H9 (cell line): Measurements from ENCODE around the gene KDF1. TPM values are rescaled to one million over a fixed set of nuclear protein-coding genes. Genes with fewer than 3 reads are reported as not detected.
A peak's percentile ranks its signal among the peaks of the same experiment; 100 is the strongest.

Experiments
- DNase-seq: peaks from one replicate; pipeline ENCODE4 v3.0.0-alpha.2; 2017
- H2AFZ ChIP-seq: one replicate; pipeline ENCODE4 v1.6.1; 2013; ENCODE audit warnings: mild to moderate bottlenecking, low read length, control low read depth, moderate library complexity
- H2AK5ac ChIP-seq: 2 replicates; pipeline ENCODE4 v1.6.1; 2013; ENCODE audit warnings: low read length, control low read depth, mixed read lengths; ENCODE audit not compliant: insufficient read length
- H2BK120ac ChIP-seq: one replicate; pipeline ENCODE4 v1.6.1; 2013; ENCODE audit warnings: low read depth, mild to moderate bottlenecking, low read length, control low read depth, inconsistent platforms; ENCODE audit not compliant: poor library complexity, severe bottlenecking
- H2BK12ac ChIP-seq: 2 replicates; pipeline ENCODE4 v1.6.1; 2013; ENCODE audit warnings: low read length, control low read depth, mixed read lengths, low read depth; ENCODE audit not compliant: insufficient read length
- H2BK15ac ChIP-seq: 2 replicates; pipeline ENCODE4 v1.6.1; 2013; ENCODE audit warnings: low read depth, low read length, control low read depth
- H2BK20ac ChIP-seq: one replicate; pipeline ENCODE4 v1.6.1; 2013; ENCODE audit warnings: low read depth, mild to moderate bottlenecking, low read length, control low read depth, inconsistent platforms; ENCODE audit not compliant: poor library complexity, severe bottlenecking
- H2BK5ac ChIP-seq: 2 replicates; pipeline ENCODE4 v1.6.1; 2013; ENCODE audit warnings: low read length, control low read depth, mixed read lengths; ENCODE audit not compliant: insufficient read length
- H3K14ac ChIP-seq: 2 replicates; pipeline ENCODE4 v1.6.1; 2013; ENCODE audit warnings: low read length, control low read depth; ENCODE audit not compliant: insufficient read depth
- H3K18ac ChIP-seq: 2 replicates; pipeline ENCODE4 v1.6.1; 2013; ENCODE audit warnings: low read depth, mild to moderate bottlenecking, mixed read lengths, low read length, control low read depth; ENCODE audit not compliant: insufficient read length
- H3K23ac ChIP-seq: 2 replicates; pipeline ENCODE4 v1.6.1; 2013; ENCODE audit warnings: low read length, control low read depth, mixed read lengths, low read depth; ENCODE audit not compliant: insufficient read length
- H3K23me2 ChIP-seq: 2 replicates; pipeline ENCODE4 v1.6.1; 2013; ENCODE audit warnings: low read depth, mild to moderate bottlenecking, mixed read lengths, low read length, control low read depth; ENCODE audit not compliant: insufficient read length, poor library complexity, severe bottlenecking
- H3K27ac ChIP-seq: 2 replicates; pipeline ENCODE4 v1.5.1; 2013; ENCODE audit warnings: low read length, control low read depth, mixed read lengths, low read depth; ENCODE audit not compliant: insufficient read length
- H3K27me3 ChIP-seq: 2 replicates; pipeline ENCODE4 v1.6.1; 2013; ENCODE audit warnings: low read length, control low read depth, inconsistent platforms; ENCODE audit not compliant: insufficient read depth
- H3K4ac ChIP-seq: 2 replicates; pipeline ENCODE4 v1.6.1; 2013; ENCODE audit warnings: low read depth, mild to moderate bottlenecking, control low read depth, inconsistent platforms, low read length, moderate library complexity
- H3K4me1 ChIP-seq: 2 replicates; pipeline ENCODE4 v1.6.1; 2013; ENCODE audit warnings: low read length, control low read depth, inconsistent platforms; ENCODE audit not compliant: insufficient read depth
- H3K4me2 ChIP-seq: 2 replicates; pipeline ENCODE4 v1.6.1; 2013; ENCODE audit warnings: low read length, control low read depth, mixed read lengths; ENCODE audit not compliant: insufficient read length, insufficient read depth
- H3K56ac ChIP-seq: 2 replicates; pipeline ENCODE4 v1.6.1; 2013; ENCODE audit warnings: low read depth, mild to moderate bottlenecking, mixed read lengths, low read length, control low read depth; ENCODE audit not compliant: insufficient read length
- H3K79me1 ChIP-seq: 2 replicates; pipeline ENCODE4 v1.6.1; 2013; ENCODE audit warnings: low read depth, mild to moderate bottlenecking, moderate library complexity, low read length, control low read depth, inconsistent platforms; ENCODE audit not compliant: insufficient read depth, poor library complexity, severe bottlenecking
- H3K79me2 ChIP-seq: 2 replicates; pipeline ENCODE4 v1.6.1; 2013; ENCODE audit warnings: low read length, control low read depth, inconsistent platforms; ENCODE audit not compliant: insufficient read depth
- H3K9ac ChIP-seq: 2 replicates; pipeline ENCODE4 v1.6.1; 2013; ENCODE audit warnings: low read length, control low read depth, mixed read lengths; ENCODE audit not compliant: insufficient read length; ENCODE audit errors: extremely low read depth
- H3K9me3 ChIP-seq: one replicate; pipeline ENCODE4 v1.6.1; 2013; ENCODE audit warnings: low read depth, low read length, inconsistent platforms; ENCODE audit not compliant: control insufficient read depth
- H3T11ph ChIP-seq: one replicate; pipeline ENCODE4 v1.6.1; 2013; ENCODE audit warnings: mild to moderate bottlenecking, low read length, control low read depth, inconsistent platforms
- H4K20me1 ChIP-seq: one replicate; pipeline ENCODE4 v1.6.1; 2013; ENCODE audit not compliant: control insufficient read depth, insufficient read length, insufficient read depth
- H4K5ac ChIP-seq: 2 replicates; pipeline ENCODE4 v1.6.1; 2013; ENCODE audit warnings: low read depth, mild to moderate bottlenecking, mixed read lengths, low read length, control low read depth; ENCODE audit not compliant: insufficient read length
- H4K8ac ChIP-seq: replicated peaks from 2 replicates; pipeline ENCODE4 v1.6.1; 2013; ENCODE audit warnings: low read length, control low read depth, mixed read lengths, low read depth; ENCODE audit not compliant: insufficient read length
- H4K91ac ChIP-seq: 2 replicates; pipeline ENCODE4 v1.6.1; 2013; ENCODE audit warnings: low read depth, mild to moderate bottlenecking, moderate library complexity, mixed read lengths, low read length, control low read depth; ENCODE audit not compliant: insufficient read length
- H3K27ac Mint-ChIP-seq, 3 experiments: 2 replicates in 2 of 3; 3 replicates in 1 of 3; pipeline ENCODE4 v1.8.0; 2020 to 2021; ENCODE audit warnings: mixed read lengths in 3 of 3, mild to moderate bottlenecking in 1 of 3, moderate library complexity in 1 of 3
- H3K27me3 Mint-ChIP-seq: 2 replicates; pipeline ENCODE4 v1.8.0; 2021; ENCODE audit warnings: low read depth, mild to moderate bottlenecking, moderate library complexity, mixed read lengths
- H3K36me3 Mint-ChIP-seq, 3 experiments: 2 replicates in 2 of 3; 3 replicates in 1 of 3; pipeline ENCODE4 v1.8.0; 2020 to 2021; ENCODE audit warnings: low read depth in 3 of 3, mixed read lengths in 3 of 3; ENCODE audit not compliant: insufficient read depth in 1 of 3
- H3K4me1 Mint-ChIP-seq, 2 experiments: 2 replicates each; pipeline ENCODE4 v1.8.0; 2020; ENCODE audit warnings: mixed read lengths in 2 of 2
- H3K4me3 Mint-ChIP-seq, 2 experiments: 2 replicates in 1 of 2; 3 replicates in 1 of 2; pipeline ENCODE4 v1.8.0; 2020 to 2021; ENCODE audit warnings: mild to moderate bottlenecking in 2 of 2, mixed read lengths in 2 of 2, moderate library complexity in 1 of 2
- H3K9me3 Mint-ChIP-seq, 2 experiments: 2 replicates in 1 of 2; 3 replicates in 1 of 2; pipeline ENCODE4 v1.8.0; 2020; ENCODE audit warnings: mild to moderate bottlenecking in 2 of 2, mixed read lengths in 2 of 2, moderate library complexity in 1 of 2
- CTCF ChIP-seq: fragments of 200-600 bp; sonication (generic); conservative IDR thresholded peaks from 3 replicates; pipeline ENCODE4 v1.8.0; 2021; ENCODE audit warnings: antibody characterized with exemption, mild to moderate bottlenecking
- WGBS: extraction: QIAGEN DNeasy Blood & Tissue Kit; methylation state at CpG from one replicate; pipeline ENCODE4 v1.1.7; 2013; ENCODE audit warnings: missing lambda C conversion rate, low lambda C conversion rate, mixed read lengths; ENCODE audit not compliant: insufficient read length; ENCODE audit errors: extremely low coverage; 5-methylcytosine and 5-hydroxymethylcytosine counted together
- total RNA-seq: library from RNA; stranded (reverse); gene quantifications from 2 replicates; pipeline ENCODE4 v1.2.1, GENCODE V29; 2021

KDF1 gene
- total RNA-seq, 1 experiment from 2014 or later: 17.6 TPM

GRCh38 chr1:26945138-26945537 is 15.1 kb downstream of the KDF1 start:
- no peaks in the 10 kb centered on the region for H3K4me1 Mint-ChIP-seq
- DNase-seq: no peak
- H4K91ac ChIP-seq: no peak overlapping the region
- H3K9ac ChIP-seq: no peak overlapping the region
- H3K18ac ChIP-seq: no peak overlapping the region
- no peaks in the 10 kb centered on the region for H3K4me1 ChIP-seq
- no peak overlapping the region for H2BK12ac ChIP-seq
- no peaks in the 10 kb centered on the region for H4K20me1 ChIP-seq
- no peak overlapping the region for H3K23ac ChIP-seq
- no peak overlapping the region for H3K14ac ChIP-seq
- no peaks in the 10 kb centered on the region for H3K23me2 ChIP-seq
- no peaks in the 10 kb centered on the region for H3K27me3 ChIP-seq
- no peaks in the 10 kb centered on the region for H3K27me3 Mint-ChIP-seq
- H3K9me3 Mint-ChIP-seq: no peaks in the 10 kb centered on the region
- H3K79me2 ChIP-seq: no peaks in the 10 kb centered on the region
- H3K4me2 ChIP-seq: no peak overlapping the region
- no peak overlapping the region for H2BK5ac ChIP-seq
- no peak overlapping the region for H4K8ac ChIP-seq
- TF ChIP-seq CTCF: no peak
- H3K27ac Mint-ChIP-seq: 0 out of 7 replicates have a peak overlapping the region, but pooled peaks of 1 of the 3 experiments have one; percentile 12
- H3K4ac ChIP-seq: no peak overlapping the region
- H2AFZ ChIP-seq: no peak overlapping the region
- H3K9me3 ChIP-seq: no peaks in the 10 kb centered on the region
- no peak overlapping the region for H3K56ac ChIP-seq
- H4K5ac ChIP-seq: no peak overlapping the region
- H3K4me3 Mint-ChIP-seq: no peak overlapping the region
- H2BK120ac ChIP-seq: no peak overlapping the region
- H2BK20ac ChIP-seq: no peak overlapping the region
- no peak overlapping the region for H3T11ph ChIP-seq
- WGBS: no CpG with 5 or more reads among the region's 2 CpGs
- no peak overlapping the region for H2BK15ac ChIP-seq
- no peak overlapping the region for H2AK5ac ChIP-seq
- H3K79me1 ChIP-seq: no peaks in the 10 kb centered on the region
- peaks cover 42 to 81% (median 64%) of the 10 kb centered on the region in 3 experiments; a peak in 6 of 7 replicates for H3K36me3 Mint-ChIP-seq
- H3K27ac ChIP-seq: no peak overlapping the region
